SW 1271 (cell line): ENCODE results near the gene CNTN2.

Experiments used
- DNase-seq, 2 experiments: peaks; one replicate each; lab custom pipeline; 2025; lab: John Stamatoyannopoulos, UW

CNTN2 gene

GRCh38 chr1:205122489-205122882 lies 79.5 kb downstream of the CNTN2 start:
- no peak for DNase-seq

GRCh38 chr1:205124726-205125125 lies 81.7 kb downstream of the CNTN2 start:
- DNase-seq, result no peak

GRCh38 chr1:205127646-205128045 lies 84.6 kb downstream of the CNTN2 start:
- no peak for DNase-seq
